Measurements from ENCODE around the gene NCBP2. TPM values are rescaled to one million over a fixed set of nuclear protein-coding genes. Genes with fewer than 3 reads are reported as not detected.
A peak's percentile ranks its signal among the peaks of the same experiment; 100 is the strongest.
"Not testable (repeated sequence)": the region's sequence is repeated elsewhere in the genome, so short reads cannot be mapped to it uniquely, and the experiment has no call there.

The NCBP2 gene
- total RNA-seq, 1 experiment from 2014 or later = 48.1 TPM

- H3K9me3 ChIP-seq = no peaks in the 10 kb centered on the region
- H3K27me3 ChIP-seq = no peaks in the 10 kb centered on the region
- H3K36me3 ChIP-seq = peaks cover 14% of the 10 kb centered on the region
- no peak for DNase-seq
- no peak overlapping the region for H3K4me3 ChIP-seq
These were observed 6.9 kb upstream of the NCBP2 start for GRCh38 chr3:196949285-196949619.

DNA sequence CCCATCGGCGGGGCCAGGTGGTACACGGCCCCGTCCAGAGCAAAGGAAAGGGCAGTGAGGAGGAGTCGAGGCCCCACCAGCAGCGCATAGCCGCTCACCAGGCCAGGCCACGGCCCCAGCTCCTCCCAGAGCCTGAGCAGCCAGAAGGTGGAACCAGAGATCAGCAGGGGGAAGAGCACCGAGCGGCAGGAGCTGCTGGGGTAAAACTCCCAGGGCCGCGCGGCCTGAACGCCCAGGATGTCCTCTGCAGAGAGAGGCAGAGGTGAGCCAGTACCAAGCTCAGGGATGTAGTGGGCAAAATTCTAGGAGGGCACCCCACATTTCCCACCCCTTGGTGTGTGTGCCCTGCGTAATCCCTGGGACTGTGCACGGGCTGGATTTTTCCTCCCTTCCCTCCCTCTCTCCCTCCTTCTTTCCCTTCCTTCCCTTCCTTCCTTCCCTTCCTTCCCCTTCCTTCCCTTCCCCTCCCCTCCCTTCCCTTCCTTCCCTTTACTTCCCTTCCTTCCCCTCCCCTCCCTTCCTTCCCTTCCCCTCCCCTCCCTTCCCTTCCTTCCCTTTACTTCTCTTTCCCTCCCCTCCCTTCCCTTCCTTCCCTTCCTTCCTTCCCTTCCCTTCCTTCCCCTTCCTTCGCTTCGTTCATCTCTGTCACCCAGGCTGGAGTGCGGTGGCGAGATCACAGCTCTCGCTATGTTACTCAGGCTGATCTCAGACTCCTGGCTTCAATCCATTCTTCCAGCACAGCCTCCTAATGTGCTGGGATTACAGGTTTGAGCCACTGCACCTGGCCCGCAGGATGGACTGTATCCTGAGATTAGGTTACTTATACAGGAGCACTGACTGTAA, 6.3 kb upstream of the NCBP2 start:
- peaks cover 19% of the 10 kb centered on the region for H3K36me3 ChIP-seq
- no peak for DNase-seq
- no peaks in the 10 kb centered on the region for H3K9me3 ChIP-seq

GRCh38 chr3:196947860-196948441, 5.6 kb upstream of the NCBP2 start:
- peaks cover 24% of the 10 kb centered on the region for H3K36me3 ChIP-seq
- no peak for DNase-seq
- H3K27me3 ChIP-seq = no peaks in the 10 kb centered on the region
- H3K4me3 ChIP-seq = no peak overlapping the region
- H3K9me3 ChIP-seq = no peaks in the 10 kb centered on the region

More for the DNA sequence above, 6.3 kb upstream of the NCBP2 start:
- Histone ChIP-seq H3K27me3 (no peaks in the 10 kb centered on the region), H3K4me3 (no peak overlapping the region)

- H3K4me3 ChIP-seq = no peak overlapping the region
- no peak for DNase-seq
- no peaks in the 10 kb centered on the region for H3K9me3 ChIP-seq
- H3K27me3 ChIP-seq = no peaks in the 10 kb centered on the region
- H3K36me3 ChIP-seq = peaks cover 24% of the 10 kb centered on the region
These were observed 5.0 kb upstream of the NCBP2 start for GRCh38 chr3:196947136-196947859.

DNA sequence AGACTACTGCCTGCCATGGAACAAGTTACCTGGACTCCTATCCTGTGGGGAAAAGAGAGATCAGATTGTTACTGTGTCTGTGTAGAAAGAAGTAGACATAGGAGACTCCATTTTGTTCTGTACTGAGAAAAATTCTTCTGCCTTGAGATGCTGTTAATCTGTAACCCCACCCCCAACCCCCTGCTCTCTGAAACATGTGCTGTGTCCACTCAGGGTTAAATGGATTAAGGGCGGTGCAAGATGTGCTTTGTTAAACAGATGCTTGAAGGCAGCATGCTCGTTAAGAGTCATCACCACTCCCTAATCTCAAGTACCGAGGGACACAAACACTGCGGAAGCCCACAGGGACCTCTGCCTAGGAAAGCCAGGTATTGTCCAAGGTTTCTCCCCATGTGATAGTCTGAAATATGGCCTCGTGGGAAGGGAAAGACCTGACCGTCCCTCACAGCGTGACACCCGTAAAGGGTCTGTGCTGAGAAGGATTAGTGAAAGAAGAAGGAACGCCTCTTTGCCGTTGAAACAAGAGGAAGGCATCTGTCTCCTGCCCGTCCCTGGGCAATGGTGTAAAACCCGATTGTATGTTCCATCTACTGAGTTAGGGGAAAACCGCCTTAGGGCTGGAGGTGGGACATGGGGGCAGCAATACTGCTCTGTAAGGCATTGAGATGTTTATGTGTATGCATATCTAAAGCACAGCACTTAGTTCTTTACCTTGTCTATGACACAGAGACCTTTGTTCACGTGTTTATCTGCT, 1.9 kb upstream of the NCBP2 start:
- Histone ChIP-seq H3K36me3 (peaks cover 45% of the 10 kb centered on the region), H3K4me3 (peak overlapping the region; percentile 99)
- DNase-seq, H3K9me3 ChIP-seq, H3K27me3 ChIP-seq: not testable (repeated sequence)

- no peaks in the 10 kb centered on the region for H3K9me3 ChIP-seq
- DNase-seq = peak; percentile 37
- peak overlapping the region; percentile 99 for H3K4me3 ChIP-seq
- peaks cover 58% of the 10 kb centered on the region for H3K36me3 ChIP-seq
- 0 out of 2 replicates have a peak, but pooled peaks cover 2% of the 10 kb centered on the region for H3K27me3 ChIP-seq
These were observed 568 bp upstream of the NCBP2 start for GRCh38 chr3:196942915-196943277.

- H3K36me3 ChIP-seq = peaks cover 68% of the 10 kb centered on the region
- H3K27me3 ChIP-seq = 0 out of 2 replicates have a peak, but pooled peaks cover 2% of the 10 kb centered on the region
- H3K9me3 ChIP-seq = no peaks in the 10 kb centered on the region
- peak overlapping the region; percentile 99 for H3K4me3 ChIP-seq
- peak; percentile 56 for DNase-seq
These were observed 551 bp downstream of the NCBP2 start for GRCh38 chr3:196941729-196942225.

DNA sequence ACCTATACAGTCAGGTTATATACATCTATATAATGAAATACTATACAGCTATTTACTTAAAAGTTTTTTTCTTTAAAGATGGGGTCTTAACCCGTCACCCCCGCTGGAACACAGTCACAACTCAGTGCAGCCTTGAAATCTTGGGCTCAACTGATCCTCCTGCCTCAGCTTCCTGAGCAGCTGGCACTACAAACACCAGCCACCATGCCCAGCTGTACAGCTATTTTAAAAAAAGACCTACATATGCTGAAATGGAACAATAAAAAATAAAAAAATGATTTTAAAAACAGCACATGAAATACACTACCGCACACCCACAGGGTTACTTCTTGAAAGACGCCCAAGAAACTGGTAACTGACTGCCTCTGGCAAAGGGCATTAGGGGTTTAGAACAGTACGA, 3.8 kb downstream of the NCBP2 start:
- Histone ChIP-seq H3K4me3 (no peak overlapping the region), H3K9me3 (no peaks in the 10 kb centered on the region), H3K36me3 (peaks cover 82% of the 10 kb centered on the region), H3K27me3 (0 out of 2 replicates have a peak, but pooled peaks cover 2% of the 10 kb centered on the region)
- DNase-seq = no peak

- Histone ChIP-seq H3K4me3 (no peak overlapping the region), H3K9me3 (no peaks in the 10 kb centered on the region), H3K36me3 (peaks cover 80% of the 10 kb centered on the region), H3K27me3 (0 out of 2 replicates have a peak, but pooled peaks cover 2% of the 10 kb centered on the region)
- DNase-seq = no peak
These were observed 4.2 kb downstream of the NCBP2 start for GRCh38 chr3:196938124-196938523.

DNA sequence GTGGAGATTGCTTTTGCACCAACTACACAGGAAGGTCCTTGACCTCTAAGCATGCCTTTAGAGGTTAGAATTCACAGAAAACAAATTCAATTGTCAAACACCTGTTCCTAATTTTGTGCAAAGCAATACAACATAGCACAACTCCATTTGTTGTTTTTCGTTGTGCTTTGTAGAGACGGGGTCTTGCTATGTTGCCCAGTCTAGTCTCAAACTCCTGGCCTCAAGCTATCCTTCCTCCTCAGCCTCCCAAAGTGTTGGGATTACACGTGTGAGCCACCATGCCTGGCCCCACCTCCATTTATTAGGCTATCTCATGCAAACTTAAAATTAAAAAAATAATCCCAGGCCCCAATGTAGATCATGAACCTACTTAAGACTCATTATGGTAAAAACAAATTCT, 6.0 kb downstream of the NCBP2 start:
- no peaks in the 10 kb centered on the region for H3K27me3 ChIP-seq
- peaks cover 90% of the 10 kb centered on the region for H3K36me3 ChIP-seq
- DNase-seq = no peak

GRCh38 chr3:196932600-196932999, 9.7 kb downstream of the NCBP2 start:
- H3K36me3 ChIP-seq = peaks cover 77% of the 10 kb centered on the region
- no peaks in the 10 kb centered on the region for H3K9me3 ChIP-seq
- DNase-seq = no peak
- no peaks in the 10 kb centered on the region for H3K27me3 ChIP-seq
- no peak overlapping the region for H3K4me3 ChIP-seq

More for the DNA sequence above, 6.0 kb downstream of the NCBP2 start:
- no peak overlapping the region for H3K4me3 ChIP-seq
- H3K9me3 ChIP-seq = no peaks in the 10 kb centered on the region

- no peaks in the 10 kb centered on the region for H3K9me3 ChIP-seq
- peaks cover 71% of the 10 kb centered on the region for H3K36me3 ChIP-seq
- DNase-seq = no peak
- no peak overlapping the region for H3K4me3 ChIP-seq
- no peaks in the 10 kb centered on the region for H3K27me3 ChIP-seq
These were observed 10.3 kb downstream of the NCBP2 start for GRCh38 chr3:196931828-196932587.

GRCh38 chr3:196931157-196931556, 11.2 kb downstream of the NCBP2 start:
- peaks cover 62% of the 10 kb centered on the region for H3K36me3 ChIP-seq
- H3K9me3 ChIP-seq = no peaks in the 10 kb centered on the region
- DNase-seq = no peak
- no peak overlapping the region for H3K4me3 ChIP-seq
- no peaks in the 10 kb centered on the region for H3K27me3 ChIP-seq

- Histone ChIP-seq H3K36me3 (peaks cover 35% of the 10 kb centered on the region), H3K4me3 (no peak overlapping the region), H3K27me3 (no peaks in the 10 kb centered on the region), H3K9me3 (no peaks in the 10 kb centered on the region)
- no peak for DNase-seq
These were observed 14.5 kb downstream of the NCBP2 start for GRCh38 chr3:196927571-196928453.

DNA sequence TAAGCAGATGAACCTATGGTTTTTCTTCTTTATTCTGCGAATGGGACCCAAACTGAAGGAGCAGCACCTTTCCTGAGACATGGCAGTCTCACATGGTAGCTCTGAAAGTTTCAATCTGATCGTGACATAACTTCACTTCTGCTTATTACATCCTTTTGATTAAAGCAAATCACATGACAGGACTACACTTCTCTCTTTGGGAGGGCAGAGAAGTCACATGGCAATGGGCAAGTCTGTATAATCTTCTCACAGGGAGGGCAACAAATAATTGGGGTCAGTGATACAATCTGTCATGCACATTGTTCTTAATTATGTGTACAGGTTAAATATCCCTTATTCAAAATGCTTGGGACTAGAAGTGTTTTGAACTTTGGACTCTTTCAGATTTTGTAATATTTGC, 21.6 kb downstream of the NCBP2 start:
- no peak for DNase-seq
- Histone ChIP-seq H3K4me3 (no peak overlapping the region), H3K36me3 (peaks cover 16% of the 10 kb centered on the region), H3K27me3 (no peaks in the 10 kb centered on the region), H3K9me3 (0 out of 2 replicates have a peak, but pooled peaks cover 2% of the 10 kb centered on the region)
